Suprapubic skin (tissue), 4 donors: ENCODE measurements around the gene NIPAL4.

Experiments used
- POLR2A ChIP-seq, 2 donors: fragments of 450-650 bp; IDR thresholded peaks; one replicate each; pipeline ENCODE4 v1.6.1; 2017; ENCODE audit warnings: antibody characterized with exemption in 2 of 2, mild to moderate bottlenecking in 2 of 2, moderate library complexity in 2 of 2
- POLR2AphosphoS5 ChIP-seq, 3 donors: sonication (generic); formaldehyde crosslinking; IDR thresholded peaks; one replicate each; pipeline ENCODE4 v1.6.1; 2017; ENCODE audit warnings: antibody characterized with exemption in 3 of 3
- TF ChIP-seq, protein P1 (sequence below), 2 donors: fragments of 200-600 bp in 1 of 2; fragments of 450-650 bp in 1 of 2; sonication (generic) in 1 of 2; IDR thresholded peaks; one replicate each; pipeline ENCODE4 v1.5.1; 2016 to 2019; ENCODE audit warnings: antibody characterized with exemption in 2 of 2, mild to moderate bottlenecking in 1 of 2, moderate library complexity in 1 of 2

DNA sequence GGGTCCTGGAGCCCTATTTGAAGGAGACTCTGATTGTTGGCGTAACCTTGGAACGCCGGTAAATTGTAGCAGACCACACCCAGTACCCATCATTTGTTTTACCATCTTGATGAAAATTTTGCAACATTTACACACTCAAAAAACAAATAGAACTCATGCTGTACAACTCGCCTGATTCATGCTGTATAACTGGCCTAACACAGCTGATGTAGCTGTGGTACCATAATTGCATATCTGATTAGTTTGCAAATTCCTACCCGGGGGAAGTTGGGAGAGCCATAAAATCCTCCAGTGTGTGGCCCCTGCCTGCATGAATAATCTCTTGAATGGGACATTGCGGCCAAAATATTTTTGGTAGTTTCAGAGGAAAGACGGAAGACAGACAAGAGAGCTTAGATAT is 9.7 kb downstream of the NIPAL4 start:
- TF ChIP-seq, protein P1, sequence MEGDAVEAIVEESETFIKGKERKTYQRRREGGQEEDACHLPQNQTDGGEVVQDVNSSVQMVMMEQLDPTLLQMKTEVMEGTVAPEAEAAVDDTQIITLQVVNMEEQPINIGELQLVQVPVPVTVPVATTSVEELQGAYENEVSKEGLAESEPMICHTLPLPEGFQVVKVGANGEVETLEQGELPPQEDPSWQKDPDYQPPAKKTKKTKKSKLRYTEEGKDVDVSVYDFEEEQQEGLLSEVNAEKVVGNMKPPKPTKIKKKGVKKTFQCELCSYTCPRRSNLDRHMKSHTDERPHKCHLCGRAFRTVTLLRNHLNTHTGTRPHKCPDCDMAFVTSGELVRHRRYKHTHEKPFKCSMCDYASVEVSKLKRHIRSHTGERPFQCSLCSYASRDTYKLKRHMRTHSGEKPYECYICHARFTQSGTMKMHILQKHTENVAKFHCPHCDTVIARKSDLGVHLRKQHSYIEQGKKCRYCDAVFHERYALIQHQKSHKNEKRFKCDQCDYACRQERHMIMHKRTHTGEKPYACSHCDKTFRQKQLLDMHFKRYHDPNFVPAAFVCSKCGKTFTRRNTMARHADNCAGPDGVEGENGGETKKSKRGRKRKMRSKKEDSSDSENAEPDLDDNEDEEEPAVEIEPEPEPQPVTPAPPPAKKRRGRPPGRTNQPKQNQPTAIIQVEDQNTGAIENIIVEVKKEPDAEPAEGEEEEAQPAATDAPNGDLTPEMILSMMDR (IDR thresholded peaks at IDR 0.05) = no peak
- no peak for TF ChIP-seq POLR2A (IDR thresholded peaks at IDR 0.05)
- no peak for TF ChIP-seq POLR2AphosphoS5 (IDR thresholded peaks at IDR 0.05)
